ENCODE results near the gene LLGL2.
"Not testable (repeated sequence)": the region's sequence is repeated elsewhere in the genome, so short reads cannot be mapped to it uniquely, and the experiment has no call there.

The LLGL2 gene

GRCh38 chr17:75565066-75565465 lies 39.6 kb downstream of the LLGL2 start:
- DNase-seq (ENCODE audit: extremely low spot score, insufficient read length, low read depth) (no peak), FAIRE-seq (no peak)

GRCh38 chr17:75565618-75566017 lies 40.1 kb downstream of the LLGL2 start:
- DNase-seq (ENCODE audit: extremely low spot score, insufficient read length, low read depth) (no peak), FAIRE-seq (no peak)

- FAIRE-seq, result no peak
- no peak for DNase-seq (ENCODE audit: extremely low spot score, insufficient read length, low read depth)
These were observed 40.9 kb downstream of the LLGL2 start for GRCh38 chr17:75566416-75566815.

- FAIRE-seq (peak; percentile 71), DNase-seq (ENCODE audit: extremely low spot score, insufficient read length, low read depth) (no peak)
These were observed 41.3 kb downstream of the LLGL2 start for GRCh38 chr17:75566834-75567233.

GRCh38 chr17:75568412-75569255 lies 43.1 kb downstream of the LLGL2 start:
- DNase-seq (ENCODE audit: extremely low spot score, insufficient read length, low read depth) (no peak), FAIRE-seq (no peak)

GRCh38 chr17:75570034-75570676 lies 44.7 kb downstream of the LLGL2 start:
- DNase-seq (ENCODE audit: extremely low spot score, insufficient read length, low read depth), result no peak
- FAIRE-seq, result no peak

- DNase-seq (ENCODE audit: extremely low spot score, insufficient read length, low read depth), result no peak
- FAIRE-seq, result no peak
These were observed 45.3 kb downstream of the LLGL2 start for GRCh38 chr17:75570772-75571171.

GRCh38 chr17:75571197-75571884 lies 45.8 kb downstream of the LLGL2 start:
- DNase-seq (ENCODE audit: extremely low spot score, insufficient read length, low read depth), result peak; percentile 67
- peak; percentile 95 for FAIRE-seq

GRCh38 chr17:75571885-75572215 lies 46.4 kb downstream of the LLGL2 start:
- DNase-seq (ENCODE audit: extremely low spot score, insufficient read length, low read depth) (no peak), FAIRE-seq (no peak)

- no peak for FAIRE-seq
These were observed 47.4 kb downstream of the LLGL2 start for GRCh38 chr17:75572713-75573539.

GRCh38 chr17:75573540-75573957 lies 48.1 kb downstream of the LLGL2 start:
- FAIRE-seq (no peak), DNase-seq (ENCODE audit: extremely low spot score, insufficient read length, low read depth) (no peak)

More at GRCh38 chr17:75572713-75573539, 47.4 kb downstream of the LLGL2 start:
- no peak for DNase-seq (ENCODE audit: extremely low spot score, insufficient read length, low read depth)

- FAIRE-seq (no peak), DNase-seq (ENCODE audit: extremely low spot score, insufficient read length, low read depth) (no peak)
These were observed 48.5 kb downstream of the LLGL2 start for GRCh38 chr17:75573994-75574393.

GRCh38 chr17:75574404-75575036 lies 49.0 kb downstream of the LLGL2 start:
- FAIRE-seq (no peak), DNase-seq (ENCODE audit: extremely low spot score, insufficient read length, low read depth) (no peak)

GRCh38 chr17:75575197-75575596 lies 49.7 kb downstream of the LLGL2 start:
- FAIRE-seq (no peak), DNase-seq (ENCODE audit: extremely low spot score, insufficient read length, low read depth) (no peak)

- no peak for DNase-seq (ENCODE audit: extremely low spot score, insufficient read length, low read depth)
- FAIRE-seq, result no peak
These were observed 50.2 kb downstream of the LLGL2 start for GRCh38 chr17:75575728-75576127.

GRCh38 chr17:75576661-75577060 lies 51.2 kb downstream of the LLGL2 start:
- DNase-seq (ENCODE audit: extremely low spot score, insufficient read length, low read depth), result no peak
- no peak for FAIRE-seq

- not testable (repeated sequence) for FAIRE-seq; DNase-seq (ENCODE audit: extremely low spot score, insufficient read length, low read depth)
These were observed 55.7 kb downstream of the LLGL2 start for GRCh38 chr17:75581121-75581725.

- not testable (repeated sequence) for FAIRE-seq; DNase-seq (ENCODE audit: extremely low spot score, insufficient read length, low read depth)
These were observed 57.7 kb downstream of the LLGL2 start for GRCh38 chr17:75583197-75583596.

GRCh38 chr17:75584849-75585175 lies 59.3 kb downstream of the LLGL2 start:
- FAIRE-seq (no peak), DNase-seq (ENCODE audit: extremely low spot score, insufficient read length, low read depth) (no peak)

All from GM18507 (cell line).